SK-N-SH treated with all-trans-retinoic acid at 6 μM for 48 hours (cell line): ENCODE measurements around the gene AMDHD2.

Experiments used
- ATAC-seq: fragments of 200-7000 bp; cut with Tn5 transposase; 3 replicates; pipeline ENCODE4 v1.9.1; 2020; ENCODE audit warnings: mild to moderate bottlenecking, moderate library complexity
- ARNTL ChIP-seq: fragments of 450-650 bp; formaldehyde crosslinking; IDR thresholded peaks from 2 replicates; pipeline ENCODE4 v1.5.0; 2020; ENCODE audit warnings: low read depth, mild to moderate bottlenecking, moderate library complexity, borderline replicate concordance
- CSDC2 ChIP-seq: fragments of 250-450 bp; sonication (Bioruptor Pico); IDR thresholded peaks from 2 replicates; pipeline ENCODE4 v1.5.0; 2020; ENCODE audit warnings: mild to moderate bottlenecking, moderate library complexity
- CSRNP3 ChIP-seq: fragments of 250-450 bp; sonication (Bioruptor Pico); IDR thresholded peaks from 2 replicates; pipeline ENCODE4 v1.5.1; 2021; ENCODE audit warnings: mild to moderate bottlenecking, moderate library complexity
- ESRRG ChIP-seq: fragments of 250-450 bp; sonication (Bioruptor Pico); IDR thresholded peaks from 2 replicates; pipeline ENCODE4 v1.6.1; 2021; ENCODE audit warnings: mild to moderate bottlenecking
- GLIS3 ChIP-seq: fragments of 250-450 bp; sonication (Bioruptor Pico); IDR thresholded peaks from 2 replicates; pipeline ENCODE4 v1.5.0; 2020; ENCODE audit warnings: mild to moderate bottlenecking, moderate library complexity
- ISL1 ChIP-seq: fragments of 250-450 bp; sonication (Bioruptor Pico); IDR thresholded peaks from 2 replicates; pipeline ENCODE4 v2.1.2; 2022; ENCODE audit warnings: mild to moderate bottlenecking, moderate library complexity
- OSR1 ChIP-seq: fragments of 250-450 bp; sonication (Bioruptor Pico); IDR thresholded peaks from 2 replicates; pipeline ENCODE4 v1.8.0; 2022; ENCODE audit warnings: moderate library complexity, mild to moderate bottlenecking, inconsistent platforms
- PATZ1 ChIP-seq: fragments of 250-450 bp; sonication (Bioruptor Pico); IDR thresholded peaks from 2 replicates; pipeline ENCODE4 v1.8.0; 2020; ENCODE audit warnings: mild to moderate bottlenecking, moderate library complexity, borderline replicate concordance
- PPARA ChIP-seq: fragments of 250-450 bp; sonication (Bioruptor Pico); IDR thresholded peaks from 2 replicates; pipeline ENCODE4 v1.5.0; 2020; ENCODE audit warnings: mild to moderate bottlenecking, borderline replicate concordance
- TCF4 ChIP-seq: fragments of 250-450 bp; sonication (Bioruptor Pico); IDR thresholded peaks from 2 replicates; pipeline ENCODE4 v1.8.0; 2021; ENCODE audit warnings: mild to moderate bottlenecking, moderate library complexity, borderline replicate concordance
- ZC3H10 ChIP-seq: fragments of 250-450 bp; sonication (Bioruptor Pico); IDR thresholded peaks from 2 replicates; pipeline ENCODE4 v1.5.1; 2021; ENCODE audit warnings: mild to moderate bottlenecking, moderate library complexity
- ZFP30 ChIP-seq: fragments of 450-650 bp; formaldehyde crosslinking; IDR thresholded peaks from 2 replicates; pipeline ENCODE4 v1.5.0; 2022; ENCODE audit warnings: mild to moderate bottlenecking, moderate library complexity
- ZNF565 ChIP-seq: fragments of 450-650 bp; formaldehyde crosslinking; conservative IDR thresholded peaks from 2 replicates; pipeline ENCODE4 v1.5.0; 2020; ENCODE audit warnings: low read depth, mild to moderate bottlenecking, moderate library complexity
- ZNF70 ChIP-seq: fragments of 450-650 bp; formaldehyde crosslinking; IDR thresholded peaks from 2 replicates; pipeline ENCODE4 v1.5.0; 2020; ENCODE audit warnings: mild to moderate bottlenecking, moderate library complexity
- ZNF8 ChIP-seq: fragments of 450-650 bp; formaldehyde crosslinking; IDR thresholded peaks from 2 replicates; pipeline ENCODE4 v1.5.0; 2020; ENCODE audit warnings: mild to moderate bottlenecking, moderate library complexity
- TF ChIP-seq, protein P1 (sequence below): fragments of 250-450 bp; sonication (Bioruptor Pico); IDR thresholded peaks from 2 replicates; pipeline ENCODE4 v1.5.0; 2020; ENCODE audit warnings: mild to moderate bottlenecking, moderate library complexity
- TF ChIP-seq, protein P2 (sequence below): fragments of 250-450 bp; sonication (Bioruptor Pico); IDR thresholded peaks from 2 replicates; pipeline ENCODE4 v1.5.1; 2020; ENCODE audit warnings: low read depth, mild to moderate bottlenecking, moderate library complexity
- TF ChIP-seq, protein P3 (sequence below): fragments of 250-450 bp; sonication (Bioruptor Pico); IDR thresholded peaks from 2 replicates; pipeline ENCODE4 v1.8.0; 2021; ENCODE audit warnings: low read depth, mild to moderate bottlenecking, moderate library complexity, borderline replicate concordance

AMDHD2 gene

DNA sequence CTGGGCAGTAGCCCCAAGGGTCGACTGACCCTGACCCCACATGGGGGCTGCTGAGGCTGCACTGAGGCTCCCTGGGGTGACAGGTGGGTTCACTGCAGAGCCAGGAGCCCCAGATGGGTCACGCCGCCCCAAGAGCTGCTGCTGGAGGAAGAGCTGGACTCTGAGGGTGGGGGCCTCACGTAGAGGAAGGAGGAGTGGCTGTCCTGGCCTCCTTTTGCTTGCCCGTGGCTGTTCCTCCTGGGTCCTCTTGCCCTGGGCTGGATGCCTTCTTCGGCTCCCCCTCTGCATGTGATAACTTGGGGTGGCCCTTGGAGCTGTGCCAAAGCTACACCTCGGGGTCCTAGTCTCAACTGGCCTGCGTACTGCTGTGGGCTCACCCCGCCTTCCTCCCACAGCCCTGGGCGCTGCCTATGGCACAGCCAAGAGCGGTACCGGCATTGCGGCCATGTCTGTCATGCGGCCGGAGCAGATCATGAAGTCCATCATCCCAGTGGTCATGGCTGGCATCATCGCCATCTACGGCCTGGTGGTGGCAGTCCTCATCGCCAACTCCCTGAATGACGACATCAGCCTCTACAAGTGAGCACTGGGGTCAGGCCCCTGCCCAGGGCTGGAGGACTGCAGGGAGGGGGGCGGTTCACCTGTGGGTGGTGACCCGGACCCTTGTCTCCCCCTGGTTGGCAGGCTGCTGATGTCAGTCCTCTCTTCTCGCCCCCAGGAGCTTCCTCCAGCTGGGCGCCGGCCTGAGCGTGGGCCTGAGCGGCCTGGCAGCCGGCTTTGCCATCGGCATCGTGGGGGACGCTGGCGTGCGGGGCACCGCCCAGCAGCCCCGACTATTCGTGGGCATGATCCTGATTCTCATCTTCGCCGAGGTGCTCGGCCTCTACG lies 1.1 kb upstream of the AMDHD2 start:
- no peak for TF ChIP-seq ZC3H10
- no peak for TF ChIP-seq ARNTL
- TF ChIP-seq ZFP30 (CRISPR knock-in tag) = no peak
- no peak for TF ChIP-seq PPARA (CRISPR knock-in tag)
- TF ChIP-seq, protein P1, sequence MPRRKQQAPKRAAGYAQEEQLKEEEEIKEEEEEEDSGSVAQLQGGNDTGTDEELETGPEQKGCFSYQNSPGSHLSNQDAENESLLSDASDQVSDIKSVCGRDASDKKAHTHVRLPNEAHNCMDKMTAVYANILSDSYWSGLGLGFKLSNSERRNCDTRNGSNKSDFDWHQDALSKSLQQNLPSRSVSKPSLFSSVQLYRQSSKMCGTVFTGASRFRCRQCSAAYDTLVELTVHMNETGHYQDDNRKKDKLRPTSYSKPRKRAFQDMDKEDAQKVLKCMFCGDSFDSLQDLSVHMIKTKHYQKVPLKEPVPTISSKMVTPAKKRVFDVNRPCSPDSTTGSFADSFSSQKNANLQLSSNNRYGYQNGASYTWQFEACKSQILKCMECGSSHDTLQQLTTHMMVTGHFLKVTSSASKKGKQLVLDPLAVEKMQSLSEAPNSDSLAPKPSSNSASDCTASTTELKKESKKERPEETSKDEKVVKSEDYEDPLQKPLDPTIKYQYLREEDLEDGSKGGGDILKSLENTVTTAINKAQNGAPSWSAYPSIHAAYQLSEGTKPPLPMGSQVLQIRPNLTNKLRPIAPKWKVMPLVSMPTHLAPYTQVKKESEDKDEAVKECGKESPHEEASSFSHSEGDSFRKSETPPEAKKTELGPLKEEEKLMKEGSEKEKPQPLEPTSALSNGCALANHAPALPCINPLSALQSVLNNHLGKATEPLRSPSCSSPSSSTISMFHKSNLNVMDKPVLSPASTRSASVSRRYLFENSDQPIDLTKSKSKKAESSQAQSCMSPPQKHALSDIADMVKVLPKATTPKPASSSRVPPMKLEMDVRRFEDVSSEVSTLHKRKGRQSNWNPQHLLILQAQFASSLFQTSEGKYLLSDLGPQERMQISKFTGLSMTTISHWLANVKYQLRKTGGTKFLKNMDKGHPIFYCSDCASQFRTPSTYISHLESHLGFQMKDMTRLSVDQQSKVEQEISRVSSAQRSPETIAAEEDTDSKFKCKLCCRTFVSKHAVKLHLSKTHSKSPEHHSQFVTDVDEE = no peak
- TF ChIP-seq PATZ1 (CRISPR knock-in tag) = no peak
- no peak for TF ChIP-seq TCF4 (CRISPR knock-in tag)
- no peak for TF ChIP-seq CSRNP3 (CRISPR knock-in tag)
- no peak for TF ChIP-seq ZNF70 (CRISPR knock-in tag)
- TF ChIP-seq ESRRG (CRISPR knock-in tag) = no peak
- TF ChIP-seq ISL1 = no peak
- ATAC-seq = no peak

DNA sequence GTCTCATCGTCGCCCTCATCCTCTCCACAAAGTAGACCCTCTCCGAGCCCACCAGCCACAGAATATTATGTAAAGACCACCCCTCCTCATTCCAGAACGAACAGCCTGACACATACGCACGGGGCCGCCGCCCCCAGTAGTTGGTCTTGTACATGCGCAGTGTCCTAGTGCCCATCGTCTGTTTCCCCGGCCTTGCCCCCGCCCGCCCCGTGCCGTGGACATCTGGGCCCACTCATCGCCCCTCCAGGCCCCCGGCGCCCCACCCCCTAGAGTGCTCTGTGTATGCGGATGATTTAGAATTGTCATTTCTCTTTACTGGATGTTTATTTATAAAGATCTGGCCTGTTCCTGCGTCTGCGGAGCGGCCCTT lies 475 bp upstream of the AMDHD2 start:
- ATAC-seq = no peak; the same call in 1 of the 3 replicates
- TF ChIP-seq OSR1 (CRISPR knock-in tag) = no peak
- no peak for TF ChIP-seq GLIS3
- TF ChIP-seq, protein P2, sequence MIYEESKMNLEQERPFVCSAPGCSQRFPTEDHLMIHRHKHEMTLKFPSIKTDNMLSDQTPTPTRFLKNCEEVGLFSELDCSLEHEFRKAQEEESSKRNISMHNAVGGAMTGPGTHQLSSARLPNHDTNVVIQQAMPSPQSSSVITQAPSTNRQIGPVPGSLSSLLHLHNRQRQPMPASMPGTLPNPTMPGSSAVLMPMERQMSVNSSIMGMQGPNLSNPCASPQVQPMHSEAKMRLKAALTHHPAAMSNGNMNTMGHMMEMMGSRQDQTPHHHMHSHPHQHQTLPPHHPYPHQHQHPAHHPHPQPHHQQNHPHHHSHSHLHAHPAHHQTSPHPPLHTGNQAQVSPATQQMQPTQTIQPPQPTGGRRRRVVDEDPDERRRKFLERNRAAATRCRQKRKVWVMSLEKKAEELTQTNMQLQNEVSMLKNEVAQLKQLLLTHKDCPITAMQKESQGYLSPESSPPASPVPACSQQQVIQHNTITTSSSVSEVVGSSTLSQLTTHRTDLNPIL (CRISPR knock-in tag) = no peak
- TF ChIP-seq ZNF565 = no peak
- no peak for TF ChIP-seq CSDC2
- TF ChIP-seq, protein P1 = no peak
- TF ChIP-seq, protein P3, sequence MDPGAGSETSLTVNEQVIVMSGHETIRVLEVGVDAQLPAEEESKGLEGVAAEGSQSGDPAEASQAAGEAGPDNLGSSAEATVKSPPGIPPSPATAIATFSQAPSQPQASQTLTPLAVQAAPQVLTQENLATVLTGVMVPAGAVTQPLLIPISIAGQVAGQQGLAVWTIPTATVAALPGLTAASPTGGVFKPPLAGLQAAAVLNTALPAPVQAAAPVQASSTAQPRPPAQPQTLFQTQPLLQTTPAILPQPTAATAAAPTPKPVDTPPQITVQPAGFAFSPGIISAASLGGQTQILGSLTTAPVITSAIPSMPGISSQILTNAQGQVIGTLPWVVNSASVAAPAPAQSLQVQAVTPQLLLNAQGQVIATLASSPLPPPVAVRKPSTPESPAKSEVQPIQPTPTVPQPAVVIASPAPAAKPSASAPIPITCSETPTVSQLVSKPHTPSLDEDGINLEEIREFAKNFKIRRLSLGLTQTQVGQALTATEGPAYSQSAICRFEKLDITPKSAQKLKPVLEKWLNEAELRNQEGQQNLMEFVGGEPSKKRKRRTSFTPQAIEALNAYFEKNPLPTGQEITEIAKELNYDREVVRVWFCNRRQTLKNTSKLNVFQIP = no peak
- TF ChIP-seq ZNF8 (CRISPR knock-in tag) = no peak
